Activated CD4-positive, alpha-beta memory T cell treated with anti-CD3 and anti-CD28 coated beads, Interleukin-2, amount 10 ng/mL, durations not matched to agents 7 days and 5 days (primary cell): ENCODE data around the gene TRPC5OS. TPM values are rescaled to one million over a fixed set of nuclear protein-coding genes. Genes with fewer than 3 reads are reported as not detected.

Experiments used
- CTCF ChIA-PET: fragments of 350-600 bp; sonication (Branson Sonifier 250); formaldehyde crosslinking; loops from one replicate; lab custom pipeline; 2021; ENCODE audit warnings: antibody characterized with exemption, inconsistent platforms; lab: Charles Lee
- POLR2A ChIA-PET: fragments of 350-600 bp; sonication (Branson Sonifier 250); formaldehyde crosslinking; loops from one replicate; lab custom pipeline; 2021; ENCODE audit warnings: antibody characterized with exemption; lab: Charles Lee
- DNase-seq: peaks from one replicate; pipeline ENCODE4 v3.0.0-alpha.2; 2020
- H3K27ac Mint-ChIP-seq: one replicate; pipeline ENCODE4 v1.8.0; 2021; ENCODE audit warnings: mild to moderate bottlenecking, mixed read lengths
- H3K27me3 Mint-ChIP-seq: one replicate; pipeline ENCODE4 v1.8.0; 2021; ENCODE audit warnings: mixed read lengths
- H3K36me3 Mint-ChIP-seq: one replicate; pipeline ENCODE4 v1.8.0; 2021; ENCODE audit warnings: low read depth, mixed read lengths
- H3K4me1 Mint-ChIP-seq: one replicate; pipeline ENCODE4 v1.8.0; 2021; ENCODE audit warnings: mixed read lengths
- H3K4me3 Mint-ChIP-seq: one replicate; pipeline ENCODE4 v1.8.0; 2021; ENCODE audit warnings: mild to moderate bottlenecking, mixed read lengths
- H3K9me3 Mint-ChIP-seq: one replicate; pipeline ENCODE4 v1.8.0; 2021; ENCODE audit warnings: mixed read lengths
- total RNA-seq, 2 experiments: library from RNA; stranded (reverse); gene quantifications; one replicate each; pipeline ENCODE4 v1.2.3, GENCODE V29; 2021

TRPC5OS gene
- total RNA-seq, 2 experiments from 2014 or later: not detected

- CTCF ChIA-PET: no interaction called here
- Mint-ChIP-seq H3K4me3 (no peak overlapping the region), H3K27me3 (no peaks in the 10 kb centered on the region), H3K9me3 (no peaks in the 10 kb centered on the region), H3K27ac (no peak overlapping the region), H3K4me1 (no peaks in the 10 kb centered on the region), H3K36me3 (no peaks in the 10 kb centered on the region)
- POLR2A ChIA-PET: no interaction called here
- DNase-seq: no peak
Measured at GRCh38 chrX:111928456-111928855, 52.5 kb downstream of the TRPC5OS start.

Other genes with a start within 250 kb of the TRPC5OS start
- gene ALG13, start 195.0 kb upstream of the TRPC5OS start, total RNA-seq: 10 to 100 TPM; 36.1 to 39.4 TPM
- gene TRPC5, start 206.6 kb downstream of the TRPC5OS start, total RNA-seq: not detected
- gene RTL4, start 206.8 kb downstream of the TRPC5OS start, total RNA-seq: not detected